ENCODE measurements around the gene CAMTA1. TPM values are rescaled to one million over a fixed set of nuclear protein-coding genes. Genes with fewer than 3 reads are reported as not detected.

The CAMTA1 gene
- total RNA-seq, 1 experiment from 2014 or later, result 219 TPM

DNA sequence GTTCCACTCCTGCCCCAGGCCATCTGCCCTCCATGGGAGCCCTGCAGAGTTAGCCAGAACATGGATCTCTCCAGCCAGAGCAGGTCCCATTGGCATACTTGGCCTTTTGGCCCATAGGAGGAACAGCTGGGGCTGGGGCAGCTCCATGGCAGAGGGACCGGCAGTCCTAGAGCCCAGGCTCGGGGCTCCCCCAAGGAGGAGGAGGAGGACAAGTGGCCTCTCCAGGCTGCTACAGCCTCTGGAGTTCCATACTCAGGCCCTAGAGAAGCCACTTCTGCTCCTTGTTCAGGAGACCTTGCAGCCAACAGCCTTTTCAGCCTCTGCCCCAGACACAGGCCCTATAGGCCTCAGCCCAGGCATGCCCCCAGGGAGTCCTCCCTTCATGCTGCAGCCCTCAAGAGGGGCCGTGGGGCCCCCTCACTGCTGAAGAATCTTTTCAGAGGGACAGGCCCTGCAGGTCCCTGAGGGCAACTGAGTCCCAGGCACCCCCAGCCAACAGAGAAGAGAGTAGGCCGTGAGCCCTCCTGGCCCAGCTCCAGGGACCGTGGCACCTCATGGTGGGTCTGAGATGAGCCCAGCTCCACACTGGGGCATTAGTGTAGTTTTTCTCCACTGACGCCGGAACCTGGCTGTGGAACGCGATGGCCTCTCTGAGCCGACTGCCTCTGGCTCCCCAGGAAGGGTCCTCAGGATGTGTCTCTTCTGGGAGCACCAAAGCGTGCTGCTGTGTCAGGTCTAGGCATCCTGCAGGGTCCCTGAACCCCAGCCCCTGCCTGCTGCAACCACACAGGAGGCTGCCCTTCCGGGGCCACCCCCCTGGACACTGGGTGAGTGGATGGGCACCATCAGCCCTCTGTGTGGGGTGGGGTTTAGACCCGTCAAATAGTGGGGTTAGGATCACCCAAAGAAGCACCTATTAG lies 688.2 kb downstream of the CAMTA1 start:
- DNase-seq (ENCODE audit: low read depth), result no peak

DNA sequence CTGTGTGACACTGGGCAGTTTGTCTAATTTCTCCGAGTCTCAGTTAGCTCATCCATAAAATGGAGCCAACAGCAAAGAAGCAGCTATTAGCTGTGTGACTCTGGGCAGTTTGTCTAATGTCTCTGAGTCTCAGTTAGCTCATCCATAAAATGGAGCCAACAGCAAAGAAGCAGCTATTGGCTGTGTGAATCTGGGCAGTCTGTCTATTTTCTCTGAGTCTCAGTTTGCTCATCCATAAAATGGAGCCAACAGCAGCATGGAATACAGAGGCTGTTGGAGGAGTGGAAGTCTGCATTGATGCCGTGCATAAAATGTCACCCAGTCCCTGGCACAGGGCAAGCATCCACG lies 688.9 kb downstream of the CAMTA1 start:
- no peak for DNase-seq (ENCODE audit: low read depth)

DNA sequence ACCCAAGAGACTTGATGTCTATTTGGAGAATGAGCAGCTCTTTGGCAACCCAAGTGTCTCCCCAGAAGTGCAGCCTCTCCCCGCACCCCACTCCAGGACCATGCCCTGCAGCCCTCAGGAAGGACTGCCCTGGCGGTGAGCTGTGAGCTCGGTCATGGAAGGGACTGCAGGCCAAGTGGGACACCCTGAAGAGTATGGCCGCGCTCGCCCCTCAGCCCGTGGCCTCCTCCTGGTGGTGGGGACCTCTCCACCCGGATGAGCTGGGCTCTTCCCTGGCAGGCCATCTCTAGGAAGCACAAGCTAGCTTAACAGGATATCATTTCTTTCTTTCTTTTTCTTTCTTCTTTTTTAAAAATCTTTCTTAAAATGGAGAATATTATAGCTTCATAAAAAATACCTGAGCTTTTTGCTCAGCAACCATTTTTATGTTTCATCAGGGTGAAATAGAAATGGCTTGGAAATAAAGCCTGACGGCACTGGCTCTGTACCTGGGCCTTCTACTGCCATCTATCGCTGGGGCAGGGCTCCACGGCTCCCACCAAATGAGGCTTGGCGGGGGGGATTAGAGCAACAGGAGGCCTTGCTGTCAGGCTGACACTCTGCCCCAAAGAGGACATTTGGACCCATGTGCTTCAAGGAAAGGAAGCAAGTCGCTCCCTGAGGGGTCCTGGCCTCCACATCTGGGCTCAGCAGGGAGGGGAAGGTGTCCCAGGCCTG lies 689.7 kb downstream of the CAMTA1 start:
- DNase-seq (ENCODE audit: low read depth), result peak; percentile 7

DNA sequence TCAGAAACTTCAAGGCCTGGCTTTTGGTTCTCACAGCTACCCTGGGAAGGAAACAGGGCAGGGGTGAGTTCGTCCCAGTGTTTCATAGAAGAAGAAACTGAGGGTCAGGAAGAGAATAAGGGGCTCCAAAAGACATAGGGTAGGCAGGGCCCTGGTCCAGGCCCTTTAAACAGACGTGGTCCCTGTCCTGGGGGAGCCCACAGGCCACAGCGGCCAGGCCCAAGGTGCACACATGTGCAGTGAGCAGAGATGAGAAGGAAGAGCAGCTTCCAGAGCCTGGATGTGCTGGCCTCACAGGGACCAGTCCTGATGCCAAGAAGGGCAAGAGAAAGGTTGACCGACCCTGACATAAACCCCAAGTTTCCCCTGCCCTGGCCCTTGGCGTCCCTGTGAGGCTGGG lies 690.4 kb downstream of the CAMTA1 start:
- no peak for DNase-seq (ENCODE audit: low read depth)

DNA sequence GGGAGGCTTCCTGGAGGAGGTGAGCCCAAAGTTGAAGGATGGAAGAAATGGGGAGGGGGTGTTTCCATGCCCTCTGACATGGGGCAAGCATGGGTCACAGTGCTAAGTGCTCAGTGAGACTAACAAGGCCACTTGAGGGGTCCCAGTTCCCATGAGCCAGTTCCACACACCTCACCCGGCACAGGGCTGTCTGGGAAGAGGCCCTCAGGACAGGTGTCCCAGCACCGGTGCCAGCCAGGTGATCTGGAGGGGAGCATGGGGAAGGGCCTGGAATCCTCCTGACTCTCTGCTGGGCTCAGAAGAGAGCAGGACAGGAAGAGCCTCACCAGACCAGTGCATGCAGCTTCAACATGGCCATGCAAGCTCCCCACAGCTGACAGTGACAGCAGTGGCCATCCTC lies 691.1 kb downstream of the CAMTA1 start:
- DNase-seq (ENCODE audit: low read depth), result no peak

DNA sequence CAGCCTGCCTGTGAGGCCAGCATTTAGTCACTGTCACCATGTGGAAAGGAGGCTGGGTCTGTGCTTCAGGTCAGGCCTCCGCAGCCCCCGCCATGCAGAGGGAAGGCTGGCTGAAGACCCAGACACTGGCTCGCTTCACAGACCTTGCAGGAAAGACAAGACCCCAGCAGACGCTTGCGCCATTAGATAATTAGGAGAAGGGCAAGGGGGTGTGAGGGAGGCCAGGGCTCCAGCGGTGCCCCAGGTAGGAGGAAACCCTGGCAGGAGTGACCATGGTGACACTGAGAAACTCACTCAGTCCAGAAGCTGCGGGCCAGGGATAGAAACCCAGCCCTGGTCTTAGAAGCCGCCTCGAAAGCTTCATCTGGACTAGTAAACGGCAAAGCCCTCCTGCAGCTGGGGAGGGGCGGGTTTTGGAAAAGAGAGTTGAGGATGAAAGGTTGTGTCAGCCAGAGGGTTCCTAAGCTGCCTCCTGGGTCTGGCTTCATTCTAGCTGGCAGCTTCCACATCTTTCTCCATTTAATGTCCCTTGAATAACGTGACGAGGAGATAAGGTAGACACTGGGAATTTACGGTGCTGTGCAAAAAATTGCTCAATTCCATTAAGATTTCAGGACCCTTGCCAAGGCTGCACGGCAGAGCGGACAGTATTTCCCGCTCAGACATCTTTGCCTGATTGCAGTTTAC lies 691.8 kb downstream of the CAMTA1 start:
- DNase-seq (ENCODE audit: low read depth), result no peak

DNA sequence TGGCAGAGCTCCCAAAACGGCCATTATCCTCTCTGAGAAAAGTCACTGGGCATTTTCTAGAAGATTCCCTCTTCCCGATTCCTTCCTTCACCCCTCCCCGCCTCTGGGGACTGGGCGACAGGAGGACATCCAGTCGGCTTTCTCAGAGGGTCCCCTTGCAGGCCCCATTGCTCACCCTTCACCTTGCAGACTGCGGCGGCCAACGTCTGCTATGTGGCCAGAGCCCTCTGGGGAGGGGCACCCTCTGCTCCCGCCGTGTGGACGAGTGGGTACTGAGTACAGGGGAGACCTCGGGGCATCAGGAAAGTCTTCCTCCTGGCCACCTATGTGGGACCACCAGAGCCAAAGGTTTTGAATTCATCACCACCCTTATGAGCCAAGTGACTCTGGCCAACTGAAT lies 692.3 kb downstream of the CAMTA1 start:
- DNase-seq (ENCODE audit: low read depth), result no peak

DNA sequence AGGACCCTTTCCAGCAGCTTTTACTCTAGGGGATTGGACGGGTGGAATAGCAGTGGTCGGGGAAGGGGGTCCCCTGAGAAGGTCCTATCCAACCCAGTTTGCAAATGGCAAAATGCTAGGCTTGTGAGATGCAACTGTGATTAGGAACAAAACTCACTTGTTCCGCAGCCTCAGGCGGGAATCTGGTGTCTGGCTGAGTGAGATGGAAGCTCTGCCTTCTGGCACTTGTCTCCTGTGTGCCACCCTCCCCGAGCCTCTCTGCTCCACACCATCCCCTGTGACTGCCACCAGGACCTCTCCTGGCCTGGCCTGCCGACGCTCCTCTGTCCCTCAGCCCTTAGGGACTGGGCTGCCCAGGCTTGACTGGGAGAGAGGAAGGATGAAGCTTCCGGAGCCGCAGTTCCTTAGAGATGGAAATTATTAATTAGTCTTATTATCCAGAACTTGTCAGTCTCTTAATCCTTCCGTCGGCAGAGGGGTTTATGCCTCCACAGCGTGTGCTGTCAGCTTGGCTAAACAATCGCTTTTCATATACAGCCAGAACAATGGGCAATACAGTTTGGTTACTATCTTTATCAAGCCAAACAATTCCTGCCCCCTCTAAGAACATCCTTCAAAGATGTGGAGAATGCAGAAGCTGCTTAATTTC lies 693.0 kb downstream of the CAMTA1 start:
- no peak for DNase-seq (ENCODE audit: low read depth)

DNA sequence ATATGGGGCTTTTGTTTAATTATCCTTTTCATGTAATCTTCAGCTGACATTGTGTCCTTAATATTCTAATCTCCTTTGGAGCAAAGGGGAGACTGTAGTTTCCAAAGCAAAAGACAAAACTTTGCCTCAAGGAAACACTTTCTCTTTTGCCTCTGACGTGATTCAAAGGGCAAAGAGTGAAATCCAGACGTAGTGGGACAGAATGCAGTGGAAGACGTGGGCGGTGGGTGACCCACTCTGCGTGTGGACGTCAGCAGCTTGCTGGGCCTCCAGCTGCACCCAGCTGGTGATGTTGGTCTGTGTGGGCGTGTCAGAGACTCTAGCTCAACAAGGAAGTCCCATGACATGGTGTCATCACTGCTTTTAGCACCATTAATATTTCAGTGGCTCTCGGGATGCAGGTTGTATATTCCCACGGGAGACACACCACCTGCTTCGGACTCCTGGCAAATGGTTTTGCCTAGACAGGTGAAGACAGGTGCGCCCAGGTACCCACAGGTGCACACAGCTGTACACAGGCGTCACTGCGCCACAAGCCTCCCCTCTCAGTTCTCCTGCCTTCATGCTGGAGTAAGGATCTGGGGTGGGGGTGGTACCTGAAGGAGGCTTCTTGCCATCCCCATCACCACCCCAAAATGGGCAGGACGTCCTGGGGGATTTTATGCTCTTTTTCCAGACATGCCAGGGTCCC lies 693.7 kb downstream of the CAMTA1 start:
- DNase-seq (ENCODE audit: low read depth), result no peak

DNA sequence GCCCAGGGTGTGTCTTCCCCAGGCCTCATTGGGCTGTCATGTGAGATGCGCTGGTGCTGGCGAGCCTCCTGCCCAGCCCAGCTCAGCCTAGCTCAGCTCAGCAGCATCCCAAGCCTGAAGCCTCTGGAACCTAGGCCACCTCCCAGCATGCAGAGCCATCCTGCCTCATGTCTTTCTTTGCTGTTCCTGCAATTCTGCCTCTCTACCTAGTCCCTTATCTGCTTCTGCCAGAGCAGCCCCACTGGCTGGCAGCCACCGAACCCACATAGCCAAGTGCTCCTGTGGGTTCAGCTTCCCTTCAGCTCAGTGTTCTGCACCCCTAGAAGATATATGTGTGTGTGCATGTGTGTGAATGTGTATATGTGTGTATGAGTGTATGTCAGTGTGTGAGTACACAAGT lies 694.3 kb downstream of the CAMTA1 start:
- DNase-seq (ENCODE audit: low read depth), result no peak

DNA sequence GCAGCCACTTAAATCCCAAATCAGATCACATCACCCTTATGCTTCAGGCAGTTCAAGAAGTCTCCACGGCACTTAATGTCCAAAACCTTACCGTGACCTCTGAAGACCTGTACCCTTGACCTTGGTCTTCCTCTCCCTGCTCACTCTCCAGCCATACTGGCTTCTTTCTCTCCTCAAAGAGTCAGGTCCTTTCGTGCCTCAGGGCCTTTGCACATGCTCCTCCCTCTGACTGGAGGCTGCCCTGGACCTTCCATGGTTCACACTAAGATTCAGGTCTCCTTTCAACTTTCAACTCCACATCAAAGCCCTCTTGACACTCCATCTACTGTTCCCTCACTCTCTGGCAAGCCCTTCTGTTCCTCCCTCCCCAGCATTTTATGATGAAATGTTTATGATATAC lies 695.9 kb downstream of the CAMTA1 start:
- DNase-seq (ENCODE audit: low read depth), result no peak

DNA sequence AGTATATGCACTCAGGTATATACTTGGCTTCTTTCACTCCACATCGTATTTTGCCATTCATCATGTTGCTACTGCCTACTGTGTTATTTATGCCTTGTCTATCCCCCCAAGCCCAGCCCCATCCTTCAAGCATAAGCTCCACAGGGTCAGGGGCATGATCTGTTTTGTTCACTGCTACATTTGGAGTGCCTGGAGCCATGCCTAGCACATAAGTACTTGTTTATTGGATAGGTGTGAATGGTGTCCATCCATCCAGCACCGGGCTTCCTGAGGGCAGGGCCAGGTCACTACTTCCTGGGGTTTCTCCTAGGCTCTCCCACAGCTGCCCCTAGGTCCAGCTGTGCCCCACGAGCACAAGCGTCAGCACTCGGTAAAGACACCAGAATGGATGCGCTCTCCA lies 696.8 kb downstream of the CAMTA1 start:
- no peak for DNase-seq (ENCODE audit: low read depth)

DNA sequence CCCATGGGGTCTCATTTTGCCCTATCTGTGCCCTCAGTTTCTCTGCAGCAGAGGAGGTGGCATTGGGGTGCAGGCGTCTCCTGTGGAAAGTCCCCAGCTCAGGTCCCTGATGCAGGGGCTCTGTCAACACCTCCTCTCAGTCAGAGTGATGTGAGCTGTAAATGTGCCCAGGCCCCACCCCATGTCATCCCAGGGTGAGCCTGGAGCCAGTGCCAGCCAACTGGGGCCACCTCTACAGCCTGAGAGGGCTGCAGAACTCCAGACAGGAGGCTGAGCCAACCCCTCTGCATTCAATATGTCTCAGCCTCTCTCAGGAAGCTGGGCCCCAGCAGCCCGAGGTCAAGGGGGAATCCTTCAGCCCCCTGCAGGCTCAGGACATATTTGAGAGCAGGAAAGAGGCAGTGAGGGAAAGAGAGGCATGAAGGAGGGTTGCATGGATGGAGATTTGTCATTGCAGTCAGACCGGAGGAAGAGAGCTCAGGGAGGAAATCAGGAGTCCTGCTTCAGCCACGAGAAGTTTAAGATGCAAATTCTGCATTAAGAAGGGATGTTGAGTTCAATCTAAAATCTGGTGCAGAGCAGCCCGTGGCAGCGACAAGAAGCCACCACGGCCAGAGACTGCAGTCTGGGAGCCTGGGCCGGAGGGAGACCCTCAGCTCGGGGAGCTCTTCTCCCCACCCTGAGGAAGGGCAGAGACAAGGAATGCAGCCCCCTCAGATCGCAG lies 697.7 kb downstream of the CAMTA1 start:
- no peak for DNase-seq (ENCODE audit: low read depth)

DNA sequence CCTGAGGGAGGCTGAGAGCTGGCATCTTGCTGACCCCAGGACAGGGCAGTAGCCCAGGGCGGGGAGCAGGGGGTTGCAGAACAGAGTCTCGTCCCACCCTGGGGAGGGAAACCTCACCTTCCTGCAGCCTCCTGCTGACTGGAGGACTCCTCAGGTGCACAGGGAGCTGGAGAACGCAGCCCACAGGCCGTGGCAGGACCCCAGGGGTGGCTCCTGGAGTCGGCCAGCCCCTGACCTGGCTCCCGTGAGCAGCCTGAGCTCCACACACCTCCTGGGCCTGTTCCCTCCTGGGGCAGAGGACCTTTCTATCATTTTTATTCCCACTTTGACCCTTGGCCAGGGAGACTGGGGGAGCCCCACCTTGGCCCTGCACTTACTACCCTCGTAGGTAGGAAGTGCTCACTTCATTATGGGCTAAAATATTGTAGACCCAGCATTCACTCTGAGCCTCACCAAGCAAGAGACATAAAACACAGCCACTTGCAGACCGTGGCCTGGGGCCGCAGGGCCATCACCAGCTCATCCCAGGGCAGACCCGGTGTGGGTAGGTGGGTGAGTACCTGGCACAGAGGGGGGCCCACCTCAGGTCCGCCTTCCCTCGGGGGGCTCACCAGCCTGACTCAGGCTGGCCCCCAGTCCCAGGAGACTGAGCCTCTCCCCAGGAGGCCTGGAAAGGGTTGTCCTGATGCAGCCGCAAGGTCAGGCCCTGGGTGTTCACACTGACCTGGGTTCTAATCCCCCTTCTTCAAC lies 698.6 kb downstream of the CAMTA1 start:
- no peak for DNase-seq (ENCODE audit: low read depth)

DNA sequence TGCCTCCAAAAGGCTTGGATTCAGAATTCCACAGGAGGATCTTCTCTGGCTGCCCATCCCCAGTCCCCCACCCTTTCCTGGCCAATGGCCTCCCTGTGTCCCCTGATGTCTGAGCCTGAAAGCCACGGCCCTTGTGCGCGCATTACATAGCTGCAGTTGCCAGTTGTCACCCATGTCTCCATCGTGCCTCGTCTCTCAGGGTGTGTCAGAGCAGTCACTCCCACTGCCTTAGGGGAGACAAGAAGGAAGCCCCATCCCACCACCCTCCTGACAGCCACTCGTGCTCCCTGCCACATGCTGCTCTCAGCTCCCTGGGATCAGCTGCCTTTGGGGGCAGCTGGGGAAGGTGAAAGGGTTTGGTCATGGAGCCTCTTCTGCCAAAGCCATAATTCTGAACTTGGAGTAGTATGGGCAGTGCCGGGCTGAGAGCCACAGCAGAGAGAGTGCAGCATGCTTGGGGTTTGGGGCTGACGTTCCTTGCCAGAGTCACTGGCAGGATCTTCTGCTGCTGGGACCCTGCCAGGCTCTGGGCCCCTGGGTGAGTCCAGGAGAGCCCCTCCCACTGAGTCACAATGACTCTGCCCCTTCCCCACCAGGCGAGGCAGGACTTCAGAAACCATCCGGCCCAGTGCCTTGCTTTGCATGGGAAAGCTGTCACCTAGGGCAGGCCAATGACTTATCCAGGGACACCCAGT lies 700.0 kb downstream of the CAMTA1 start:
- DNase-seq (ENCODE audit: low read depth), result peak; percentile 29

DNA sequence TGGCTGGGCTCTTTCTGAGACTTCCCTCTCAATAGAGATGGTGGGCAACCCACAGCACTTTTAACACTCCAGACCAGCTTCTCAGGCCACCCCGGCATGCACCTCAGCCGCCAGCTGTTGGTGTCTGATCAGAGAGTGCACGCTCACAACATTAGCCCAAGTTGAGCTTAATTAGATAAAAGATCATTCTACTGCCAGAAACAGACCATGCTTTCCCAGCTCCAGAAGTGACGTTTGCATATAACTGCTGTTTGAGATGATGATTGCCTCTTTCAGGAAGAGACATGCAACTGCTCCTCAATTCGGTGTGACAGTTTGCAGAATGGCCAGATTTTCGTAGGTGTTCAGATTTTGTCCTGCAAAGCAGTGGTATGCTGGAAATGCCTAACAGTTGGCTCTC lies 700.6 kb downstream of the CAMTA1 start:
- DNase-seq (ENCODE audit: low read depth), result no peak

DNA sequence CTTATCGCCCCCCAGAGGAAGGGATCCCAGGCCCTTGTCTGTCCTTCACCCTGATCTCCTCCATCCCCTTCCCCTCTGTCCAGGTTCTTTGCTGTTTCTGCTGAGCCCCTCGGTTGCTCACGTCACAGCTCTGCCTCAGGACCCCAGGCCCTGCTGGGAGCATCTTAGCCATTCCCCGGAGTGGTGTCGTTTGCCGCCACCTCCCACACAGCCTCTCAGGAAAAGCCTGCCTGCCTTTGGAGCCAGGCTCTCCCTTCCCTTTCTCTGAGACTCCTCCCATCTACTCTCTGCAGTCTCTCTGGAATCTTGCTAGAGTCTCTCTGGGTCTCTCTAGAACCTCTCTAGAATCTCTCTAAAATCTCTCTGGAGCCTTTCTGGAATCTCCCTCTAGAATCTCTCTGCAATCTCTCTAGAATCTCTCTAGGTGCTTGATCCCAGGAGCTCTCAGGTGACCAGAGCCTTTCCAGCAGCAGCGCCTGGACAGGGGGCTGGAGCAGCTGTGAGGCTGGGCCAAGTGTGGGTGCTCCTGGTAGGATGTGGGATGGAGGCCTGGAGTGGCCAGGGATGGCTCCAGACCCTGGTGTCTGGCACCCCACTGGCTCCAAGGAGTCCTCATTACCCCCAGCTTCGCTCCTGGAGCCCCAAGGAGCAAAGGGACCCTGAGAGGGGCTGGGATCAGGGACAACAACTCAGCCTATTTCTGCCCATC lies 702.7 kb downstream of the CAMTA1 start:
- no peak for DNase-seq (ENCODE audit: low read depth)

DNA sequence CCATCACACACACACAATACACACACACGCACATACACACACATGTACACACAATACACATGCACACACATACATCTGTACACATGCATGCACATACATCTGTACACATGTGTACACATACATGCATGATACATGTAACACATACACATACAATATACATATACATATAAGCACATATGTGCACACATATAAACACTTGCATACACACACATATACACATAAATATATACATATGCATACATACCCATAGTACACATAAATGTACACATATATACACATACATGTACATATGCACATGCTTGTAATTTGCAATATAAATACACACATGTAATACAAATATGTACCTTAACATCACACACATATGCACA lies 703.2 kb downstream of the CAMTA1 start:
- DNase-seq (ENCODE audit: low read depth), result no peak

DNA sequence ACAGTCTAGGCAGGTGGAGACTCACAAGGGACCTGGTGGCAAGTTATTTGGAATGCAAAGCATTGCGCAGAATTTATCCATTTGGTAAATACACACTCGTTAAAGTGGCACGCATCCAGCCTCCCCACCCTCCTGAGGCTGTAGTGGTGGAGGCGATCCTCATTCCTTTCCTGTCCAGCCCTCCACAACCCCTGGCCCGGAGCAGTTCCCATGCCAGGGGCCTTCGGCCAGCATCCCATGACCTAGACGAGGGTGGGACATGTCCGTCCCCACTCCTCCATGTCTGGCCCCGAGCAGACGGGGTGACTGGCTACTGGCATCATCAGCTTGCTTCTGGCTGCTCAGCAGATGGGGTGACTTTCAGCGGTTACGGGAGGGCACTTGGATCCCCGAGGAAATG lies 704.3 kb downstream of the CAMTA1 start:
- no peak for DNase-seq (ENCODE audit: low read depth)
